Measurements from ENCODE around the gene ARHGEF17.

Gene ARHGEF17

DNA sequence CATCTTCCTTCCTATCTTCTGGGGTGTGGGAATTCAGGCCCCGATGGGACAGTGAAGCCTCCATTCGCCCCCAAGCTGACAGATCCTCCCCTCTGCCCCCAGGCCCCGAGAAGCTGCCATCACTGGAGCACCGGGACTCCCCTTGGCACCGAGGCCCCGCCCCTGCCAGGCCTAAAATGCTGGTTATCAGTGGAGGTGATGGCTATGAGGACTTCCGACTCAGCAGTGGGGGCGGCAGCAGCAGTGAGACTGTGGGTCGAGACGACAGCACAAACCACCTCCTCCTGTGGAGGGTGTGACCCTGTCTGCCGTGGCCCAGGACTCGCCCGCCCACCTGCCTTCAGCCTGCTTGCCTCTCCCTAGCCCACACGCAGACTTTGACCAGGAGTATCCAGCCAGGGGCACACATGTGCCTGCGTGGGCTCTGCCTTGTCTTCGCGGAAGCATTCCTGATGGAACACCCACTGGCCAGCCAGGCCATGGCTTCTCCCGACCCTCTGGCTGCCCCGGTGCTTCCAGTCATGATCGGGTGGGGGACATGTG is 59.5 kb downstream of the ARHGEF17 start:
- no peaks in the 10 kb centered on the region for H3K27me3 Mint-ChIP-seq (ENCODE audit: low read depth)
- H3K9me3 Mint-ChIP-seq = no peaks in the 10 kb centered on the region
- H3K27ac Mint-ChIP-seq = peak overlapping the region in 1 of 3 experiments; percentile 43
- no peak overlapping the region for H3K4me3 Mint-ChIP-seq
- H3K36me3 Mint-ChIP-seq (ENCODE audit: low read depth) = peaks cover 42% of the 10 kb centered on the region
- peaks cover 5% of the 10 kb centered on the region for H3K4me1 Mint-ChIP-seq
- TF ChIP-seq, protein P1, sequence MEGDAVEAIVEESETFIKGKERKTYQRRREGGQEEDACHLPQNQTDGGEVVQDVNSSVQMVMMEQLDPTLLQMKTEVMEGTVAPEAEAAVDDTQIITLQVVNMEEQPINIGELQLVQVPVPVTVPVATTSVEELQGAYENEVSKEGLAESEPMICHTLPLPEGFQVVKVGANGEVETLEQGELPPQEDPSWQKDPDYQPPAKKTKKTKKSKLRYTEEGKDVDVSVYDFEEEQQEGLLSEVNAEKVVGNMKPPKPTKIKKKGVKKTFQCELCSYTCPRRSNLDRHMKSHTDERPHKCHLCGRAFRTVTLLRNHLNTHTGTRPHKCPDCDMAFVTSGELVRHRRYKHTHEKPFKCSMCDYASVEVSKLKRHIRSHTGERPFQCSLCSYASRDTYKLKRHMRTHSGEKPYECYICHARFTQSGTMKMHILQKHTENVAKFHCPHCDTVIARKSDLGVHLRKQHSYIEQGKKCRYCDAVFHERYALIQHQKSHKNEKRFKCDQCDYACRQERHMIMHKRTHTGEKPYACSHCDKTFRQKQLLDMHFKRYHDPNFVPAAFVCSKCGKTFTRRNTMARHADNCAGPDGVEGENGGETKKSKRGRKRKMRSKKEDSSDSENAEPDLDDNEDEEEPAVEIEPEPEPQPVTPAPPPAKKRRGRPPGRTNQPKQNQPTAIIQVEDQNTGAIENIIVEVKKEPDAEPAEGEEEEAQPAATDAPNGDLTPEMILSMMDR (IDR thresholded peaks at IDR 0.05; ENCODE audit: unreplicated experiment in 3 of 3) = no peak

DNA sequence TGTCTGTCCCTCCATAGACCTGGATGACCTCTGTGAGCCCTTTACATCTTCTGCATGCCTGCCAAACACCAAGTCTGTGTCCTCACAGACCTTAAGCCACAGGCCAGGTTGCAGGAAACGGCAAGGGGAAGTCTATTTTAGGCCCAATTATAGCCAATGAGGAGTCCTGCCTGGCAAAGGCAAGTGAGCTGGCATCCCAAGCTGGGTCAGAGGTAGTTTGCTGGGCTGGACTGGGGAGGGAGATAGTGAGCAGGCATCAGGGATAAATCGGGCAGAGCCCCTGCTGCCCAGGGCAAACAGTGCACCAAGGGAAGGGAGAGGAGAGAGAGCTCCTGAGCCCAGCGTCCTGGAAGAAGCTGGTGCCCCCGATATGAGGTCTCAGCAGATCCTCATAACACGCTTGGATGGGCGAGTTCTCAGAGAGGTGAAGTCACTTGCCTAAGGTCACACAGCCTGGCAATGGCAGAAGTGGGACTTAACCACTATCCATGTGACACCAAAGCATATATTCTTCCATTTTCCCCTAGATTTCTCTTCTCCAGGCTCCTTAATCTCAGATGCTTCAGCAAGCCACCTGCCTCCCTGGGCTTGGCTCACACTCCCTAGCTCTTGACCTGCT is 64.4 kb downstream of the ARHGEF17 start:
- TF ChIP-seq, protein P1 (IDR thresholded peaks at IDR 0.05; ENCODE audit: unreplicated experiment in 3 of 3) = no peak
- Mint-ChIP-seq H3K9me3 (no peaks in the 10 kb centered on the region), H3K27me3 (ENCODE audit: low read depth) (peaks cover 3% of the 10 kb centered on the region), H3K4me3 (peak overlapping the region in 1 of 3 experiments; percentile 27), H3K27ac (no peak overlapping the region), H3K4me1 (peaks cover 5% of the 10 kb centered on the region), H3K36me3 (ENCODE audit: low read depth) (peaks cover 11% of the 10 kb centered on the region)

DNA sequence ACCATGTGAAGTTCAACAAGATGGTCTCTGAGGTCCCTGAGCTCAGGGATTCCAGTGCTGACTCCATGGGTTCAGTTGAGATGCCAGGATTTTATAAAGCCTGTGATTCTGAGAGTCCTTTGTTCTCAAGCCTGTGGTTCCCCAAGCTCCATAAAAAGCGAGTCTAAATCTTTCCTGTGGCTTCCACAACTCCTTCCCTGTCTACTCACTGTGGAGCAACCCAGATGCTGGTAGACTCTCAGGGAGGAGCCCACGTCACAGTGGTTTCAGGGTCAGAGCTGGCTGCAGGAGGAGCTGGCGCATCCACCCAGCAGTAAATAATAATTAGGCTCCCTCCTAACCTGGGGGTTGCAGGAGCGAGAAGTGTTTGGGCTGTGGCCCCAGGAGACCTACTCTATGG is 66.1 kb downstream of the ARHGEF17 start:
- H3K9me3 Mint-ChIP-seq = no peaks in the 10 kb centered on the region
- H3K36me3 Mint-ChIP-seq (ENCODE audit: low read depth) = peaks cover 7% of the 10 kb centered on the region
- peaks cover 7% of the 10 kb centered on the region for H3K27me3 Mint-ChIP-seq (ENCODE audit: low read depth)
- TF ChIP-seq, protein P1 (IDR thresholded peaks at IDR 0.05; ENCODE audit: unreplicated experiment in 3 of 3) = no peak
- H3K4me3 Mint-ChIP-seq = peak overlapping the region; percentile 25 to 45 (median 40)
- peak overlapping the region in 2 of 3 experiments; percentile 19 to 24 for H3K27ac Mint-ChIP-seq
- peaks cover 19% of the 10 kb centered on the region for H3K4me1 Mint-ChIP-seq

DNA sequence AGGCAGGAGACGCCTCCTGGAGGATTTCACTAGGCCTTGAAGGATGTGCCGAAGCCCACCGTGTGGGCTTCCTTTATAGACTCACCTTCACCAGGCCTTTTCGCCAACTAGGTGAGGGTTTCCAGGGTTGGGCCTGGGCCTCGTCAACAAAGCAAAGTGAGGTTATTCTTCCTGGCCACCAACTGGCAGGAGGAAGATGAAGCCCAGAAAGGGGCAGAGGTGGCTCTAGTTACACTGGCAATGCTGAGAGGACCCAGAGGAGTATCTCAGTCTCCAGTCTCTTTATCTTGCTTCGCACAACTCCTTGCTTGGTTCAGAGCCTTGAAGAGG is 67.7 kb downstream of the ARHGEF17 start:
- H3K9me3 Mint-ChIP-seq = no peaks in the 10 kb centered on the region
- TF ChIP-seq, protein P1 (IDR thresholded peaks at IDR 0.05; ENCODE audit: unreplicated experiment in 3 of 3) = no peak
- H3K27ac Mint-ChIP-seq = peak overlapping the region; percentile 28 to 55 (median 42)
- H3K27me3 Mint-ChIP-seq (ENCODE audit: low read depth) = peaks cover 12% of the 10 kb centered on the region
- H3K36me3 Mint-ChIP-seq (ENCODE audit: low read depth) = no peaks in the 10 kb centered on the region
- peak overlapping the region; percentile 81 to 84 (median 84) for H3K4me3 Mint-ChIP-seq
- H3K4me1 Mint-ChIP-seq = peaks cover 20% of the 10 kb centered on the region

DNA sequence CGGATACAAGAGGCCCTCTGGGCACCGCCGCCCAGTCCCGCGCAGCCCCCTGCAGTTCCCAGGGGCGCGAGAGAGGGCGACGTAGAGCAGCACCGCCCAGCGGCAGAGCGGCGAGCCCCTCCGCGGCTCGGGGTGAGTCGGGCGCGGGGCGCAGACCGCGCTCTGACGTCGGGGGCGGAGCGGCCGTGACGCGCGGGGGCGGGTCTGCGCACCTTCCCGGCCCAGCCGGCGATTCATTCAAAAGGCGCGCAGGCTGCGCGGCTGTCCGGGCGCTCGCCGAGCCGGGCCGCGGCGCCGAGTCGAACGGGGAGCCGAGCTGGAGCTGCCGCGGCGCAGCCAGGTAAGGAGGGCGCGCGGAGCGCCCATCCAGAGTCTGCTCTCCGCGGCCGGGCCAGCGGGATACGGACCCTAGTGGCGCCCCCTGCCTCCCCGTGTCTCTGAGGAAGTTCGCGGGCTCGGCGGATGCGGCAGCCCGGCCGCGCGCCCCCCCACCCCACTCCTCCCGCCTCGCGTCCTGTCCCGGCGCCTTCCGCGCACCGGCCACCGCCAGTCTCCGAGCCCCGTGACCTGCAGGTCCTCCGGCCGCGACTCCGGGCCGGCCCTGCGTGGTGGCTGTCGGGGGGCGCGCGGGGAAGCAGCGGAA is 68.2 kb downstream of the ARHGEF17 start, which contains the start of gene RELT:
Gene RELT (plus strand): TSS at position 240 of the 643 bp plus-strand sequence. CDS start 12,738 bp downstream, outside the sequence.
- Mint-ChIP-seq H3K27me3 (ENCODE audit: low read depth) (peaks cover 12% of the 10 kb centered on the region), H3K4me1 (peaks cover 20% of the 10 kb centered on the region), H3K27ac (peak within 1 kb of the TSS; percentile 42 to 77 (median 55)), H3K9me3 (no peaks in the 10 kb centered on the region), H3K36me3 (ENCODE audit: low read depth) (no peaks in the 10 kb centered on the region), H3K4me3 (peak within 1 kb of the TSS; percentile 84 to 85 (median 84))
- TF ChIP-seq, protein P1 (IDR thresholded peaks at IDR 0.05; ENCODE audit: unreplicated experiment in 3 of 3) = peak; percentile 93 to 97 (median 95)

Data from nephron (organoid).